Lower lobe of right lung (tissue), 2 donors: ENCODE data around the gene SLC7A5. TPM values are rescaled to one million over a fixed set of nuclear protein-coding genes. Genes with fewer than 3 reads are reported as not detected.

Source experiments
- ATAC-seq, 2 donors: fragments of 200-7000 bp; cut with Tn5 transposase; one replicate each; pipeline ENCODE4 v1.9.1; 2020 to 2022; ENCODE audit warnings: mild to moderate bottlenecking in 2 of 2, moderate library complexity in 2 of 2
- DNase-seq: peaks from one replicate; pipeline ENCODE4 v3.0.0-alpha.2; 2020
- H3K27ac ChIP-seq: fragments of 200-600 bp; one replicate; pipeline ENCODE4 v1.8.0; 2022
- H3K27me3 ChIP-seq: fragments of 200-600 bp; one replicate; pipeline ENCODE4 v1.8.0; 2022; ENCODE audit warnings: low read depth
- H3K36me3 ChIP-seq: fragments of 200-600 bp; one replicate; pipeline ENCODE4 v1.8.0; 2022; ENCODE audit warnings: mild to moderate bottlenecking
- H3K4me1 ChIP-seq: fragments of 200-600 bp; one replicate; pipeline ENCODE4 v1.8.0; 2022
- H3K4me3 ChIP-seq: fragments of 200-600 bp; one replicate; pipeline ENCODE4 v1.8.0; 2022; ENCODE audit warnings: mild to moderate bottlenecking
- H3K9me3 ChIP-seq: fragments of 200-600 bp; one replicate; pipeline ENCODE4 v1.8.0; 2022
- intact Hi-C: fragments of 100-400 bp; cut with DNase I; formaldehyde crosslinking; loops from one replicate; pipeline ENCODE4 v1.11.0; 2022
- total RNA-seq: library from RNA; stranded (reverse); fragmentation: NEBNext Ultra II Directional; extraction: Animal tissue kit (Norgen Biotek cat#: 25700); gene quantifications from one replicate; pipeline ENCODE4 v1.2.1, GENCODE V29; 2021
- TF ChIP-seq, protein P1 (sequence below): fragments of 200-600 bp; IDR thresholded peaks from one replicate; pipeline ENCODE4 v1.8.0; 2022; ENCODE audit warnings: antibody characterized with exemption, mild to moderate bottlenecking
- donor health status: DM: no; HTN: yes; CAD: no; lungs with severe emphysema.

Gene SLC7A5
- total RNA-seq, 1 donor from 2014 or later, result 10.7 TPM

DNA sequence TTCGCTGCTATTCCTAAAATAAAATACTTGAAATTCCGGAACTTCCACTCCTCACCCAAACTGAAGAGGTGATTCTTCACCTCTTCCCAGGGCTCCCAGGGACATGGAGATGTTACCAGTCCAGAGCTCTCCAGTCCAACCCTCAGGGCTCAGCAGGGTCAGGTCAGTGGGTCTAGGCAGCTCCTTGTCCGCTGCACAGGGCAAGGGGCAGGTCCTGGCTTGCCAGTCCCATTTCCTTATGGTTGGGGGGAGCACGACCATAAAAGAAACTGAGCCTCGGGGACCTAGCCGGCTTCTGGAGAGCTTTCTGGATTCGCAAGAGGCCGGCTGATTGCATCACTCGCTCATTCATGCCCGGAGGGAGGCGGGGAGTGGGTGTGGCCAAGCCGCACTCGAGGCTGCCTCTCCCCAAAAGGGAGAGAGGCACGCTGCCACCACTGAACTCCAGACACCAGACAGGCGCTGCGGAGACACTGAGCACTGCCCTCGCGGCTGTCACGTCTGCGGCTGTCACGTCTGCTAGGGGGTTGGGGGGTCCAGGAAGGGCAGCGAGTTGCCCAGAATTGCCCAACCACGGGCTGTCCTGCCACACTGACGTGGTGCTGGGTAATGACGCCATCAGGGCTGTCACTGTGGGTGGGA lies 15.8 kb downstream of the SLC7A5 start:
- Histone ChIP-seq H3K4me3 (peak overlapping the region; percentile 40), H3K36me3 (peaks cover 12% of the 10 kb centered on the region), H3K9me3 (no peaks in the 10 kb centered on the region), H3K27ac (peak overlapping the region; percentile 60), H3K4me1 (peaks cover 57% of the 10 kb centered on the region), H3K27me3 (peaks cover 5% of the 10 kb centered on the region)
- intact Hi-C loops, result no loop called here
- TF ChIP-seq, protein P1, sequence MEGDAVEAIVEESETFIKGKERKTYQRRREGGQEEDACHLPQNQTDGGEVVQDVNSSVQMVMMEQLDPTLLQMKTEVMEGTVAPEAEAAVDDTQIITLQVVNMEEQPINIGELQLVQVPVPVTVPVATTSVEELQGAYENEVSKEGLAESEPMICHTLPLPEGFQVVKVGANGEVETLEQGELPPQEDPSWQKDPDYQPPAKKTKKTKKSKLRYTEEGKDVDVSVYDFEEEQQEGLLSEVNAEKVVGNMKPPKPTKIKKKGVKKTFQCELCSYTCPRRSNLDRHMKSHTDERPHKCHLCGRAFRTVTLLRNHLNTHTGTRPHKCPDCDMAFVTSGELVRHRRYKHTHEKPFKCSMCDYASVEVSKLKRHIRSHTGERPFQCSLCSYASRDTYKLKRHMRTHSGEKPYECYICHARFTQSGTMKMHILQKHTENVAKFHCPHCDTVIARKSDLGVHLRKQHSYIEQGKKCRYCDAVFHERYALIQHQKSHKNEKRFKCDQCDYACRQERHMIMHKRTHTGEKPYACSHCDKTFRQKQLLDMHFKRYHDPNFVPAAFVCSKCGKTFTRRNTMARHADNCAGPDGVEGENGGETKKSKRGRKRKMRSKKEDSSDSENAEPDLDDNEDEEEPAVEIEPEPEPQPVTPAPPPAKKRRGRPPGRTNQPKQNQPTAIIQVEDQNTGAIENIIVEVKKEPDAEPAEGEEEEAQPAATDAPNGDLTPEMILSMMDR, result no peak
- DNase-seq (peak; percentile 96), ATAC-seq (peak; percentile 87 to 91)

DNA sequence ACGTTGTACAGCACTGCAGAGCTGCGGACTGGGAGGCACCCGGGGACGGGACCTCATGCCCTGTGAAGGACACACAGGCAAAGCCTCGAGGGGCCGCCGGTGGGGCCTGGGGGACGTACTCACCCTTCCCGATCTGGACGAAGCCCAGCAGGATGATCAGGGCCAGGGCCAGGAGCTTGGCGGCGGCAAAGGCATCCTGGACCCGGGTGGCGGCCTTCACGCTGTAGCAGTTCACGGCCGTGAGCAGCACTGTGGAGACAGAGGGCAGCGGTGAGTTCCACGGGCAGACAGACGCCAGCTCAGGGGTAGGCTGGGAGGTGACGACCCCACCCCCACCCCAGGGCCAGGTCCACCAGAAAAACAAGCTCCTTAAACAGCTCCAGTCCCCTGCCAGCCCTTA lies 17.7 kb downstream of the SLC7A5 start:
- peaks cover 5% of the 10 kb centered on the region for H3K27me3 ChIP-seq
- H3K4me1 ChIP-seq, result peaks cover 57% of the 10 kb centered on the region
- H3K36me3 ChIP-seq, result peaks cover 12% of the 10 kb centered on the region
- TF ChIP-seq, protein P1, result no peak
- no peak overlapping the region for H3K27ac ChIP-seq
- no peaks in the 10 kb centered on the region for H3K9me3 ChIP-seq
- no peak for ATAC-seq
- no peak overlapping the region for H3K4me3 ChIP-seq
- DNase-seq, result no peak
- intact Hi-C loops, result no loop called here

DNA sequence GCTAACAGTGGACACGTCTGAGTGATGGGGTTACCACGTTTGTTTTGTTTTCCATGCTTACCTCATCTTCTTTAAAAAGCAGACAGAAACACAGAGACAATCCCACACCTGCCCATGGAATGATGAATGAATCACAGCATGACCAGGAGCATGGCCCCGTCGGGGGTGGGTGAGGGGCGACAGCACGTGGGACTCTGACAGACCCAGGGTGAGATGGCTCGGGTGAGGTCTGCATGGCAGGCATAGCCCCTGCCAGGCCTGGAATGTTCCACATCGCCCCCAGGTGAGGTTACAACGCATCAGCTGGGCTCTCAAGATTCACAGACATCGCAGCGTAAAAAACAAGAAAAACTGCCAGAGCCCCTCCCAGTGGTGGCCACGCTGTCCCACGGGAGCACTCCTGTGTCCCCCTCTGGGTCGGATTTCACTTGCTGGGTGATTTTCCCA lies 18.1 kb downstream of the SLC7A5 start:
- TF ChIP-seq, protein P1, result no peak
- Histone ChIP-seq H3K4me1 (peaks cover 54% of the 10 kb centered on the region), H3K4me3 (no peak overlapping the region), H3K36me3 (peaks cover 12% of the 10 kb centered on the region), H3K27ac (no peak overlapping the region), H3K27me3 (peaks cover 5% of the 10 kb centered on the region), H3K9me3 (no peaks in the 10 kb centered on the region)
- intact Hi-C loops, result no loop called here
- no peak for DNase-seq
- no peak for ATAC-seq

DNA sequence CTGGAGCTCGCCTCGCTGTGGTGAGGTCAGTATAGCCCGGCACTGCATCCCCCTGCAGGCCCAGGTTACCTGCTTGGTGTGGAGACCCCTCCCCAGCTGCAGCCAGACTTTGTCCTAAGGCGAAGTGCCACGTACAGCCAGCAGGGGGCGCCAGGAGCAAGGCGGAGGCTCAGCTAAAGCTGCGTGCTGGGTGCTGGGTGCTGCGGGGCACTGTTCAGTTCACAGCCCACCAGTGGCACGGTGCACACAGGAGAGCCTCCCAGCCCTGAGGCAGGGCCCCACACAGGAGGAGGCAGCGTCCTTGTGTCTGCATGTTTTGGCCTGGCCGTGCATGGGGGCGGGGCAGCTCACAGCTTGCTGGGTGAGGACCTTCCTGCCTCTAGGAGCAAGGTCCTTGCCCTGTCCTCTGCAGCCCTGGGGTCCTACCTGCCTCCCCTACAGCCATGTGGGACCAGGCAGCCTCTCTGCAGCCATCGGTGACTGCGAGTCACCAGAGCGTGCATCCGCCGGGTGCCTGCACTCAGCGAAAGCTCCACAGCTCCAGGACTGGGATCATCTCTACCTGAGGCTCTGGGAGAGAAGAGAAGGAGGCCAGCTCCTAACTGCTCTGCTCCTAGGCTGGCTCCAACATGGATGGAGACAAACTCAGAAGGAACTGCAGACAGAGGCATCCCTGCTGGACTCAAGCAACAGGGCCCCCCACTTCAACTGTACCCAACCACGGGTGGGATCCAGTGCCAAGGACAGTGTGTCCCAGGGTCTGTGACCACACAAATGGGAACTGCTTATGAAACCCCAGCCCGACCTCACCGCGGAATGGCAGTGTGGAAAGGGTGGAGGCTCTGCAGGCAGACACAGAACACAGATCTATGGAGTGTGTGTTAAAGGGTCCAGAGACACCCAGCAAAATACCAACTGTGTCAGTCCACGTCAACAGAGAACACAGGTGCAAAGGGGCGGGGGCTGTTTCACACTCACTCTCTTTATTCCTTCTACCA lies 19.0 kb downstream of the SLC7A5 start:
- TF ChIP-seq, protein P1, result peak; percentile 96
- DNase-seq, result peak; percentile 85
- Histone ChIP-seq H3K27ac (no peak overlapping the region), H3K4me3 (no peak overlapping the region), H3K36me3 (peaks cover 12% of the 10 kb centered on the region), H3K4me1 (peaks cover 45% of the 10 kb centered on the region), H3K27me3 (peaks cover 5% of the 10 kb centered on the region), H3K9me3 (no peaks in the 10 kb centered on the region)
- ATAC-seq, result peak; percentile 52 to 59
- intact Hi-C loops, result no loop called here

DNA sequence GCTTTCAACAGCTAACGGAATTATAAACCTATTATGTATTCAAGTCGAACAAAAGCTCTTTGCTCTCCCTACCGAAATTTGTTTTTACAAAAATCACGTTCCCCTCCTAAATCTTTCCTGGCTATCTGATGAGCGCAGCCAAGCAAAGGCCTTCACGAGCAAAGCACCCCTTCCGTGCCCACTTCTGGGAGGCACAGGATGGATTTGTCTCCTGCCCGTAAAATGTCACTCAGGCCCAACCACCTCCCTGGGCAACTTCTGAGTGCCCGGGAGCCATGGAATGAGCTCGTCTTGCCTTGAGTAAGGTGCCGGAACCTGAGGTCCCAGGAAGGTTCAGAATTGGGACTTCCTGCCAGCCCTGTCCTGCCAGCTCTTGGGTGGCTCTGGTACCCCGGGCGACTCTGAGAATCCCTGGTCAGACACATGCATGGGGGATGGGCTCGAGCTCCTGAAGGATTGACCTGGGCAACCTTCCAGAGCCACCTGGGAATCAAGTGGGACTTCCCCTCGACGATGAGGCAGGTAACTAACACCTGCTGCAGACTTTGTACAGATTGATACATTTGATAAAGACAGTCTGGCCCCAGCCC lies 19.8 kb downstream of the SLC7A5 start:
- Histone ChIP-seq H3K27me3 (peaks cover 5% of the 10 kb centered on the region), H3K9me3 (no peaks in the 10 kb centered on the region), H3K4me3 (no peak overlapping the region), H3K36me3 (peaks cover 12% of the 10 kb centered on the region), H3K27ac (no peak overlapping the region), H3K4me1 (peaks cover 42% of the 10 kb centered on the region)
- TF ChIP-seq, protein P1, result no peak
- intact Hi-C loops, result no loop called here
- no peak for ATAC-seq
- DNase-seq, result no peak
